Lower lobe of right lung (tissue), 2 donors: ENCODE measurements around the gene FCAMR. TPM values are rescaled to one million over a fixed set of nuclear protein-coding genes. Genes with fewer than 3 reads are reported as not detected.

Source experiments
- ATAC-seq, 2 donors: fragments of 200-7000 bp; cut with Tn5 transposase; one replicate each; pipeline ENCODE4 v1.9.1; 2020 to 2022; ENCODE audit warnings: mild to moderate bottlenecking in 2 of 2, moderate library complexity in 2 of 2
- DNase-seq: peaks from one replicate; pipeline ENCODE4 v3.0.0-alpha.2; 2020
- H3K27ac ChIP-seq: fragments of 200-600 bp; one replicate; pipeline ENCODE4 v1.8.0; 2022
- H3K27me3 ChIP-seq: fragments of 200-600 bp; one replicate; pipeline ENCODE4 v1.8.0; 2022; ENCODE audit warnings: low read depth
- H3K36me3 ChIP-seq: fragments of 200-600 bp; one replicate; pipeline ENCODE4 v1.8.0; 2022; ENCODE audit warnings: mild to moderate bottlenecking
- H3K4me1 ChIP-seq: fragments of 200-600 bp; one replicate; pipeline ENCODE4 v1.8.0; 2022
- H3K4me3 ChIP-seq: fragments of 200-600 bp; one replicate; pipeline ENCODE4 v1.8.0; 2022; ENCODE audit warnings: mild to moderate bottlenecking
- H3K9me3 ChIP-seq: fragments of 200-600 bp; one replicate; pipeline ENCODE4 v1.8.0; 2022
- intact Hi-C: fragments of 100-400 bp; cut with DNase I; formaldehyde crosslinking; loops from one replicate; pipeline ENCODE4 v1.11.0; 2022
- total RNA-seq: library from RNA; stranded (reverse); fragmentation: NEBNext Ultra II Directional; extraction: Animal tissue kit (Norgen Biotek cat#: 25700); gene quantifications from one replicate; pipeline ENCODE4 v1.2.1, GENCODE V29; 2021
- TF ChIP-seq, protein P1 (sequence below): fragments of 200-600 bp; IDR thresholded peaks from one replicate; pipeline ENCODE4 v1.8.0; 2022; ENCODE audit warnings: antibody characterized with exemption, mild to moderate bottlenecking
- donor health status: DM: no; HTN: yes; CAD: no; lungs with severe emphysema.

FCAMR gene
- total RNA-seq, 1 donor from 2014 or later = not detected

DNA sequence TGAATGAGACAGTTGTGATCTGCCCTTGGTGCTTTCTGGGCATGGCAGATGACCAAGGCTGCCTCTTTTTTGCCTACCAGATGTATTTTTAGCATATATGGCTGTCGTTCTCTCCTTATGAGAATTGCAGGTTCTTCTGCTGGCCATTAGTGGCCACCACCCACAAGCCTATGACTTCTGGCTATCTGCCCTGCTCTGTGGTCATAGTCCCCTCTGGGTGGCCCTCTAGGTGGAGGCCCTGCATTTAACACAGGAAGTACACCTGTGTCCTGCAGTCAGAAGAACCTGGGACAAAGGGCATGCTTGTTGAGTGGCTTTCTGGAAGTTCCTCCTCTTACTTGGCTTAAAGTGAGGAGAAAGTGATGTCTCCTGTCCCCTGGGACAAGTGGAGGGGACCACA lies 6.5 kb downstream of the FCAMR start:
- Histone ChIP-seq H3K27ac (no peak overlapping the region), H3K36me3 (no peaks in the 10 kb centered on the region), H3K9me3 (no peaks in the 10 kb centered on the region), H3K4me3 (no peak overlapping the region), H3K27me3 (peaks cover 3% of the 10 kb centered on the region), H3K4me1 (peaks cover 19% of the 10 kb centered on the region)
- intact Hi-C loops = no loop called here
- TF ChIP-seq, protein P1, sequence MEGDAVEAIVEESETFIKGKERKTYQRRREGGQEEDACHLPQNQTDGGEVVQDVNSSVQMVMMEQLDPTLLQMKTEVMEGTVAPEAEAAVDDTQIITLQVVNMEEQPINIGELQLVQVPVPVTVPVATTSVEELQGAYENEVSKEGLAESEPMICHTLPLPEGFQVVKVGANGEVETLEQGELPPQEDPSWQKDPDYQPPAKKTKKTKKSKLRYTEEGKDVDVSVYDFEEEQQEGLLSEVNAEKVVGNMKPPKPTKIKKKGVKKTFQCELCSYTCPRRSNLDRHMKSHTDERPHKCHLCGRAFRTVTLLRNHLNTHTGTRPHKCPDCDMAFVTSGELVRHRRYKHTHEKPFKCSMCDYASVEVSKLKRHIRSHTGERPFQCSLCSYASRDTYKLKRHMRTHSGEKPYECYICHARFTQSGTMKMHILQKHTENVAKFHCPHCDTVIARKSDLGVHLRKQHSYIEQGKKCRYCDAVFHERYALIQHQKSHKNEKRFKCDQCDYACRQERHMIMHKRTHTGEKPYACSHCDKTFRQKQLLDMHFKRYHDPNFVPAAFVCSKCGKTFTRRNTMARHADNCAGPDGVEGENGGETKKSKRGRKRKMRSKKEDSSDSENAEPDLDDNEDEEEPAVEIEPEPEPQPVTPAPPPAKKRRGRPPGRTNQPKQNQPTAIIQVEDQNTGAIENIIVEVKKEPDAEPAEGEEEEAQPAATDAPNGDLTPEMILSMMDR = no peak
- ATAC-seq = no peak
- DNase-seq = no peak

DNA sequence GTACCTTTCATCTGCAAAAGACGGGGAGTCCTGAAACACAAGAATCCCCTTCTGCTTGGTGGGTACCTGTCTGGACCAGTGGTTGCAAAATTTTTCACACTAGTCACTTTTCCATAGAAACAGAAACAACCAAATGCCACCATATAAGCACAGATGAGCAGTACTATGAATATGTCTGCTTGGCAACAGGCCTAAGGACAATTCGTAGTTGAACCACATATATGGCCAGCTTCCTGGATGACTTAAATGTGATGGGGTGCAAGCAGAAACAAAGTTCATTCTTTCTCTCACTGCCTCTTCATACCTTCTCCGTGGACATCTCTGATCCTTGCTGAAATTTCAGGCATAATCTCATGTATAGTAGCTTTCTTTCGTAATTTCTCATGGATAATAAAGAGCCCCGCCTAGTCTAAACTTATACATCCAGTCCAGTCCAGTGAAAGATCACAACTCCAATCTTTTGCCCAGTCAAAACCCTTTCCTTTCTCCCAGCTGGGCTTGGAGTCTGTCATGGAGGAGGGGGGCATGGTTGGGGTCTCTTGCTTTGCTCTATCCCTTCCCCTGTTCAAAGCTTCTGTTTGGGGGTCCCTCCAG lies 7.0 kb downstream of the FCAMR start:
- Histone ChIP-seq H3K4me3 (no peak overlapping the region), H3K4me1 (peaks cover 14% of the 10 kb centered on the region), H3K27me3 (peaks cover 3% of the 10 kb centered on the region), H3K9me3 (no peaks in the 10 kb centered on the region), H3K27ac (no peak overlapping the region), H3K36me3 (no peaks in the 10 kb centered on the region)
- DNase-seq (no peak), ATAC-seq (no peak)
- intact Hi-C loops = no loop called here
- TF ChIP-seq, protein P1 = no peak

DNA sequence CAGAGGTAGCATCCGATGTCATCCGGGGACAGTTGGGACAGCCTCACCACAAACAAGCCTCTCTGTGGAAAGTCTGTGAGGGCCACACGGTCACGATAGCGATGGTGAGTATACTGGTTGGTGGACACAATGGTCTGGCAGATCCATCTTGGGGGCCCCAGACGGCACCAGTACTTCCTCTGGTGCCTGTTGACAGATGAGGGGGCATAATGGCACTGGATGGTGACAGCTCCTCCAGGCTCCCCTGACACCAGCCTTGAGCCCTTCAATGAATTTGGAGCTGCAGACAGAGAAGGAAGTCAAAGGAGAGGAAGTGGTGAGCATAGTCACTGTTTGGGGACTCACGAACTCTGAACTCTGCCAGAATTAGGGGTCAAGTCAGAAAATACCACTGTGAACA lies 8.0 kb downstream of the FCAMR start:
- H3K27me3 ChIP-seq = peaks cover 3% of the 10 kb centered on the region
- H3K4me1 ChIP-seq = peaks cover 5% of the 10 kb centered on the region
- ATAC-seq = peak; percentile 18 to 45
- DNase-seq = no peak
- intact Hi-C loops = no loop called here
- H3K9me3 ChIP-seq = no peaks in the 10 kb centered on the region
- no peak overlapping the region for H3K4me3 ChIP-seq
- H3K36me3 ChIP-seq = no peaks in the 10 kb centered on the region
- no peak overlapping the region for H3K27ac ChIP-seq
- TF ChIP-seq, protein P1 = no peak

DNA sequence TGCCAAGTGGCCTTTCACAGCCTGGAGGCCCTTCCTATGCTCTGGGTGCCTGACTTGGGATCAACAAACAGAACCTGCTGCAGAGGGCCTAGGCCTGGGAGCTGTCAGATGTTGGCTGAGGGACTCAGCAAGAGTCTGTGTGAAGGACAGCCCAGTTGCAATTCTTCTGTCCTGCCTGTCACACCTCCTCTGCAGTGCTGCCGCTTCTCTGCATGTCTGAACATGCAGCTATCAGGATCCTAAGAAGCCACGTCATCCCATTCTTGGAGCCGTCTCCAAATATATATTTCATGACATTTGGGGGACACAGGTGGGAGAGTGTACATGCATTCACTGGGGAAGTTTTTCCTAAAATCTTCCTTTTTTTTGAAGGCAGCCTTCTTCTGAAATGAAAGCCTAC lies 8.6 kb downstream of the FCAMR start:
- H3K36me3 ChIP-seq = no peaks in the 10 kb centered on the region
- H3K4me1 ChIP-seq = no peaks in the 10 kb centered on the region
- no peak for ATAC-seq
- no peak overlapping the region for H3K4me3 ChIP-seq
- H3K27me3 ChIP-seq = peaks cover 3% of the 10 kb centered on the region
- H3K9me3 ChIP-seq = no peaks in the 10 kb centered on the region
- H3K27ac ChIP-seq = no peak overlapping the region
- no peak for DNase-seq
- TF ChIP-seq, protein P1 = no peak
- intact Hi-C loops = no loop called here

DNA sequence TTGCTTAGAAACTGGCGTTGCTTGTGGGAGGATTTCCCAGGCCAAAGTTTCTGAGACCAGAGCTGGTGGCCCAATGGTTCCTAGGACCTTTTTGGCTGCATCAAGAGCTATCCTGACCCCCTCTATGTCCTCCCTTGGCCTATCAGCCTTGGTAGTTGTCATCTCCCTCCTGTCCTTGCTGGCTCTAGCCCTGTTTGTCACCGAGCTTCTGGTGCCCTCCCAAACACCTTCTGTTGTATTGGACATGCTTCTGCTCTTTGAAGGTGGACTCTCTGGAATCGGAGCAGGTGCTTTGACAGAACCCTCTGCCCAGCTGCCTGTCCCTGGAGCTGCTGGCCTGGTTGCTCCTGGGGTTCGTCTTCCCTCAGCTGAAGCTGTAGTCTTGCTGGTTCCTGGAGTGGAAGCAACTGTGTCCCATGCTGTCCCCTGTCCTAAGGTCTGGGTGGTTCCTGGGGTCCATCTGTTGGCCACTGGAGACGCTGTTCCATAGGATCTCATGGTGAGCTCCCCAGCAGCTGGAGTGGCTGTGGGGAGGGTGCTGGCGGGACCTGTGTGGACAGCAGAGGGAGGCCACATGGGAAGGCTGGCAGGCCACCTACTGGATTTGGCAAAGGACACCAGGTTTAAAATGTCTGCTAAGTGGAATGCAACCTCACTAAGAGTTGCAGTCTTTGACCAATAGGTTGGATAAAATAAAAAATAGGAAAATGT lies 9.4 kb downstream of the FCAMR start:
- ATAC-seq (no peak), DNase-seq (no peak)
- H3K27ac ChIP-seq = no peak overlapping the region
- H3K27me3 ChIP-seq = peaks cover 3% of the 10 kb centered on the region
- intact Hi-C loops = no loop called here
- no peaks in the 10 kb centered on the region for H3K4me1 ChIP-seq
- TF ChIP-seq, protein P1 = no peak
- no peaks in the 10 kb centered on the region for H3K9me3 ChIP-seq
- H3K36me3 ChIP-seq = no peaks in the 10 kb centered on the region
- no peak overlapping the region for H3K4me3 ChIP-seq
